HTERT RPE-1 (cell line): Measurements from ENCODE around the gene ZNF772.
"Not testable (repeated sequence)": the region's sequence is repeated elsewhere in the genome, so short reads cannot be mapped to it uniquely, and the experiment has no call there.

Source experiments
- in situ Hi-C: fragments of 300-500 bp; cut with MboI; formaldehyde crosslinking; loops from 4 replicates; pipeline ENCODE4 v1.14.3; 2020; ENCODE audit warnings: low sequenced_read_pairs

ZNF772 gene

DNA sequence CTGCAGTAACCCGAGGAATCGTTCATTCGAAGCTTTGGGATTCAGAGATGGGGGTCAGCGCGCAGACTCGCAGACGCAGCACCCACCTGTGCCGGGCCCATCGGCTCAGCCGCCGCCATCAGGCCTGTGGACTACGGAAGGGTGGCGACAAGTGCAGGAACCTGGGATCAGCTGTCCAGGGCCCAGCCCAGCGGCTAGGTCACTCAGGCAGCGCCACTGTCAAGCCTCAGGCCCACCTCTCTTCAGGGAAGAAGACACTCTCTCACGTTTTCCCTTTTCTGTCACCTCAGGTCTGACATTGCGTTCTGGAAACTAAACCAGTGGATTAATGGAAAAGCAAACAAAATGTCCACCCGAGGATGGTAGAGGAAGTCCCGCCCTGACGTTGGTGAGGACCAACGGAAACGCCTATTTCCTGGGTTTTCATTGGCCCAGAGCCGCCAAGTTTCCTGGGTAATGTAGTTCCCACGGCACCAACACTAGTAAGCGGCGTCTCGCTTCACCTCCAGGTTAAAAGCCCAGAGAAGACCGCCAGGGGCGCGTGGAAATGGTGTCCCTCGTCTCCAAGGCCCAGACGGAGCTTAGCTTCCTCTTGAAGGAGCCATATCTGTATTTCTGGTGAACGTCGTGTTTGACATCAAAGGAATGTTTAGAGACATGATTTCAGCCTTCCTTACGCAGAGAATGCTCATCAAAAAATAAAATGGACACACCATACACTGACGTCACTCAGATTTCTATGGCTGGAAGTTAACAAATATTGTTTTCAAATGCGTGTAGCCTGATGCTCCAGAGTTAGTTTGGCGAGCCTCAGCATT, at the start of gene ZNF772:
ZNF772 (minus strand) TSS at position 376 of the 818 bp plus-strand sequence; CDS start at position 119, 257 bp downstream.
- in situ Hi-C loops, result no loop called here

DNA sequence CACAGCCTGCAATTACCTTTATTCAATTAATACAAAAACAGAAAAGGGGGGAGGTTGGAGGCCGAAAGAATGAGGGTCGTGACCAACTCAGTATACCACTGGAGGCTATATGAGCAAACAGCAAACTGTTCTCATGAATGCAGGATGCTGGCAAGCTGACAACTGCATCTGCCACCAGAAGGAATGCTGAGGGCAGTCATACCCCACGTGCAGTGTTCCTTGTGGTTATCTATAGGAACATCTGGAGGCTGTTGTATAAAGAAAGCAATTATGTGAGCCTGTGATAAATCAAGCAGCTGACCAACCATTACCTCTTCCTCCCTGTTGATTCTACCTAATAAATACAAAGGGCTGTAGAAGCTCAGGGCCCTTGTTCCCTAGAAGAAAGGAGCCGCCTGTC, 40.7 kb upstream of the ZNF772 start:
- in situ Hi-C loops, result not testable (repeated sequence)

DNA sequence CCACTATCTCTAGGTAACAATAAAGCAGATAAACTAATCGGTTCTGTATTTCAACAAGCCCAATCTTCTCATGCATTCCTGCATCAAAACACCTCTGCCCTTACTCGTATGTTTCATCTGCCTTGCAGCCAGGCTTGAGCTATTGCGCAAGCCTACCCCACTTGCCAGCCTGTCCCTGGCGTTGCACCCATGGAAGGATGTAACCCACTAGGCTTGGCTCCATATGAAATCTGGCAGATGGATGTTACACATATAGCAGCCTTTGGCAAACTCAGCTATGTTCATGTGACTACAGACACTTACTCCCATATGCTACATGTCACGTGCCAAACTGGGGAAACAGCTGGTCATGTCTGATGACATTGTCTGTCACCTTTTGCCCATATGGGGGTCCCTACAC, 37.9 kb upstream of the ZNF772 start:
- in situ Hi-C loops, result no loop called here

DNA sequence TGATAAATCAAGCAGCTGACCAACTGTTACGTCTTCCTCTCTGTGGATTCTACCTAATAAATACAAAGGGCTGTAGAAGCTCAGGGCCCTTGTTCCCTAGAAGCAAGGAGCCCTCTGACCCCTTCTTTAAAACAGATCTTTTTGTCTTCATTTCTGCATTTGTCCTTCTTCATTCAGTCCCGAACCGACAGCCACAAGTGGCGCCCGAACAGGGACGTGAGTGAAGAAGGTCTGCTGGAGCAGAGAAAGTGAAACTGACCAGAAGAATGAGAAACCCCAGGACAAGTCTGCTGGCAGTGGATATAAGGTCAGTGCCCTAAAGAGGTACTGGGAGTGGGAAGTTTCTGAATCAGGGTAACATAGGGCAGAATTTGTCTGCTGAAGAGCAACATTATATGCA, 35.5 kb upstream of the ZNF772 start:
- in situ Hi-C loops, result no loop called here

DNA sequence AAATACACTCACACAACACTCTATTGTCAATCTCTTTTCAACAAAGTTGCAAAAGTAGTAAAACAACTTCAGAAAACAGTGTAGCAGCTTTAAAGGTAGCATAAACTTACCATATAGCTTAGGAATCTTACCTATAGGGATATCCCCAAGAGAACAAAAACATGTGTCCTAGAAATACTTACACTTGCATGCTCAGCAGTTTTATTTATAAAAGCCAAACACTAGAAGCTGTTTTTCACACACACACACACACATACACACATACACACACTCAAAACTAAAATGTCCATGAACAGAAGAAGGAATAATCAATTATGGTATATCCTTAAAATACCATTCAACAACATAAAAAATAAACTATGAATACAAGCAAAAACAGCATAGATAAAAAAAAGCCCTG, 34.1 kb upstream of the ZNF772 start:
- in situ Hi-C loops, result no loop called here

DNA sequence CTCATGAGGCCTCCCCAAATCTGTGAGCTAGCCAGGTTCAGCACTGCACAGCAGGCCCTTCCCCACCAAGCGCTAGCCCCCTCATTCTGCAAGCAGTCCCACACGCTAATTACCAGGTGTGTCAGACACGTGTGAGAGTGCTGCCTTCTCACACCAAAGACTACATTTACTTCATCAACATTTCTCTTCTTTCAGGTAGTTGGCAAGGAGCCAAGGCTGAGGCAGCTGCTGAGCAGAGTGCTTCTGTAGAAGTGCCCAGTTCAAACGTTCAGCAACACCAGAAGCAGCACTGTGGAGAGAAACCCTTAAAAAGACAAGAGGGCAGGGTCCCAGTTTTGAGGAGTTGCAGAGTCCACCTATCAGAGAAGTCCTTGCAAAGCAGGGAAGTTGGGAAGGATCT, 28.8 kb upstream of the ZNF772 start:
- in situ Hi-C loops, result no loop called here

DNA sequence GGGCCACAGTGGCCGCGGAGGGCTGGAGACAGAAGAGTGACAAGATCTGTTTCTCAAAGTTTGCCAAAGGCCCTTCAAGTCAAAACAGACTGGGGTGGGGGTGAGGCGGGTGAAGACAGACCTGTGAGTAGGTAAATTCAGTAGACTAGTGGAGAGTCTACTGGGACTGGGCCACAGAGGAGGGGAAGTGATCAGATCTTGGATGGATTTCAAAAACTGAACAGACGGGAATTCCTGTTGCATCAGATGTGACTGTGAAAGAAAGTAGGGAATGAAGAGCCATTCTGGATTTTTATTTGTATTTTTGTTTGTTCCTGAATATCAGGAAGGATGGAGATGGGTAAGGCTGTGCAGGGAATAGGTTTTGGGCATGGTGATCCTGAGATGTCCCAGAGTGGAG, 23.0 kb upstream of the ZNF772 start:
- in situ Hi-C loops, result not testable (repeated sequence)

DNA sequence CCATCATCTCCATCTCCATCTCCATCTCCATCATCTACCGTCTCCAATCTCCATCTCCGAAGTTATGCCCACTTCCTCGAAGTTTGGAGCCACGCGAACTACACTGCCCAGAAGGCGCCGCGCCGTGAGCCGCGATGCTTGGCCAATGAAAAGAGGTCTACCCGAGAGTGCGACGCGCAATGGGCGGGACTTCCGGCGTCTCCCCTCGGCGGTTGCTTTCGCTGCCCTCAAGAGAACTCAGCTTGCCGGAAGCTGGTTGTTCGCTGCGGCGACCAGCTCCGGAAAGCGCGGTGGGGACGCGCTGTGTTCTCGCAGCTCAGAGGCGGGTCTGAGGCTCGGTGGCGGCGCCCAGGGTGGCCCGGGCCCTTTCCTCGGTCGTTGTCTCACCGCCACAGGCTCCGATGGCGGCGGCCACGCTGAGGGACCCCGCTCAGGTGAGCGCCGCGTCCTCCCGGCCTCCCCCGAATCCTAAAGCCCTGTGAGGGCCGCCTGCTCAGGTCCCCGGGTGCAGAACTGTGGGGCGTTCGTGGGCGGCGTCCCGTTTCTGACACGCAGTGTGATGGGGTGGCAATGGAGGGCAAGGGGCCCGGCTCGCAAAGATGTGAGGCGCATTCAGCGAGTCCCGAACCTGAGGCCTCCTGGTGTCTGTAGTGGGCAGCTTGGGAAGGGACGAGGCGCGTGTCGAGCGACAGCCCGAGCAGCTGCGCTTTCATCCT, 22.5 kb upstream of the ZNF772 start, which contains the start of gene ZNF773:
ZNF773 (plus strand) TSS at position 259 of the 716 bp plus-strand sequence; CDS start at position 402, 143 bp downstream.
- in situ Hi-C loops, result not testable (repeated sequence)

DNA sequence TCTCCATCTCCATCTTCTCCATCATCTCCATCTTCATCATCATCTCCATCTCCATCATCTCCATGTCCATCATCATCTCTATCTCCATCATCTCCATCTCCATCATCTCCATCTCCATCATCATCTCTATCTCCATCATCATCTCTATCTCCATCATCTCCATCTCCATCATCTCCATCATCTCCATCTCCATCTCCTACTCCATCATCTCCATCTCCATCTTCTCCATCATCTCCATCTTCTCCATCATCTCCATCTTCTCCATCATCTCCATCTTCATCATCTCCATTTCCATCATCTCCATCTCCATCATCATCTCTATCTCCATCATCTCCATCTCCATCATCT, 21.9 kb upstream of the ZNF772 start:
- in situ Hi-C loops, result not testable (repeated sequence)

DNA sequence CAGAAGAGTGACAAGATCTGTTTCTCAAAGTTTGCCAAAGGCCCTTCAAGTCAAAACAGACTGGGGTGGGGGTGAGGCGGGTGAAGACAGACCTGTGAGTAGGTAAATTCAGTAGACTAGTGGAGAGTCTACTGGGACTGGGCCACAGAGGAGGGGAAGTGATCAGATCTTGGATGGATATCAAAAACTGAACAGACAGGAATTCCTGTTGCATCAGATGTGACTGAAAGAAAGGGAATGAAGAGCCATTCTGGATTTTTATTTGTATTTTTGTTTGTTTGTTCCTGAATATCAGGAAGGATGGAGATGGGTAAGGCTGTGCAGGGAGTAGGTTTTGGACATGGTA, 10.9 kb upstream of the ZNF772 start:
- in situ Hi-C loops, result not testable (repeated sequence)

DNA sequence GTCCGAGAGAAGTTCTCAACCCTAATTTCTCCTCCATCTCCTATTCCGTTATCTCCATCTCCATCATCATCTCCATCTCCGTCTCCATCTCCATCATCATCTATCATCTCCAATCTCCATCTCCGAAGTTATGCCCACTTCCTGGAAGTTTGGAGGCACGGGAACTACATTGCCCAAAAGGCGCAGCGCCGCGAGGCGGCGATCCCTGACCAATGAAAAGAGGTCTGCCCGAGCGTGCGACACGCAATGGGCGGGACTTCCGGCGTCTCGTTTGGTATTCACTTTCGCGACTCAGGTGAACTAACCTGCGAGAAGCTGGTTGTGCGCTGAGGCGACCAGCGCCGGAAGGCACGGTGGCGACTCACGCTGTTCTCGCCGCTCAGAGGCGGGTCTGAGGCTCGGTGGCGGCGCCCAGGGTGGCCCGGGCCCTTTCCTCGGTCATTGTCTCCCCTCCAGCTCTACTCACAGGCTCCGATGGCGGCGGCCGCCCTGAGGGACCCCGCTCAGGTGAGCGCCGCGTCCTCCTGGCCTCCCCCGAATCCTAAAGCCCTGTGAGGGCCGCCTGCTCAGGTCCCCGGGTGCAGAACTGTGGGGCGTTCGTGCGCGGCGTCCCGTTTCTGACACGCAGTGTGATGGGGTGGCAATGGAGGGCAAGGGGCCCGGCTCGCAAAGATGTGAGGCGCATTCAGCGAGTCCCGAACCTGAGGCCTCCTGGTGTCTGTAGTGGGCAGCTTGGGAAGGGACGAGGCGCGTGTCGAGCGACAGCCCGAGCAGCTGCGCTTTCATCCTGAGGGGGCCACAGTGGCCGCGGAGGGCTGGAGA, 10.3 kb upstream of the ZNF772 start, which contains the start of gene ZNF419:
ZNF419 (plus strand) TSS at position 274 of the 822 bp plus-strand sequence; CDS start at position 475, 201 bp downstream.
- in situ Hi-C loops, result not testable (repeated sequence)

DNA sequence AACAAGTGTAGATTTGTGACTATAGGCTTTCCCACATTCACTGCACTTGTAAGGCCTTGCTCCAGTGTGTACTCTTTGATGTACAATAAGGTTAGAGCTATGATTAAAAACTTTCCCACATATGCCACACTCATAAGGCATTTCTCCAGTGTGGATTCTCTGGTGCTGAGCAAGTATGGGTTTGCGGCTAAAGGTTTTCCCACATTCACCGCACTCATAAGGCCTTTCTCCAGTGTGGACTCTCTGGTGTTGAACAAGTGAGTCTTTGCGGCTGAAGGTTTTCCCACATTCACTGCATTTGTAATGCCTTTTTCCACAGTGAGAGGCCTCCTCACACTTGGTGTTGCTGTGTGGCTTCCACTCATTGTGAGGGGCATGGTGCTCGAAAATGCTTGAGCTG, 3.7 kb downstream of the ZNF772 start:
- in situ Hi-C loops, result no loop called here

DNA sequence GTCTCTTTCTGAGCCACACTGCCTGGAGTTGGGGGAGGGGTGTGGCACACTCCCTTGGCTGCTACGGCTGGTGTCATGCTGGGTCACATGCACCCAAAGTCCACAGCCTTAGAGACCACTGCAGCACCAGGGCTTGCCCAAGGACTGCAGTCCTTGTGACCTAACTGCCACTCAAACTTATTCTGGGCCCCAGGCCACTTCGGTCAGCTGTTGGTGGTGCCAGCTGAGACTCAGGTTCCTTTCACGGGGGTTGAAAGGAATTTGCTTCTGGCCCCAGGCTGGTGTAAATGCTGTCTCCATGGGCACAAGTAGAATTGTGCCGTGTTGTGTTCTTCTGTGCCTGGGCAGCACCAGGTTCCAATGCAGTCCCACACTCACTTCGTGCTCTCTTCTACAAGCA, 10.9 kb downstream of the ZNF772 start:
- in situ Hi-C loops, result no loop called here

DNA sequence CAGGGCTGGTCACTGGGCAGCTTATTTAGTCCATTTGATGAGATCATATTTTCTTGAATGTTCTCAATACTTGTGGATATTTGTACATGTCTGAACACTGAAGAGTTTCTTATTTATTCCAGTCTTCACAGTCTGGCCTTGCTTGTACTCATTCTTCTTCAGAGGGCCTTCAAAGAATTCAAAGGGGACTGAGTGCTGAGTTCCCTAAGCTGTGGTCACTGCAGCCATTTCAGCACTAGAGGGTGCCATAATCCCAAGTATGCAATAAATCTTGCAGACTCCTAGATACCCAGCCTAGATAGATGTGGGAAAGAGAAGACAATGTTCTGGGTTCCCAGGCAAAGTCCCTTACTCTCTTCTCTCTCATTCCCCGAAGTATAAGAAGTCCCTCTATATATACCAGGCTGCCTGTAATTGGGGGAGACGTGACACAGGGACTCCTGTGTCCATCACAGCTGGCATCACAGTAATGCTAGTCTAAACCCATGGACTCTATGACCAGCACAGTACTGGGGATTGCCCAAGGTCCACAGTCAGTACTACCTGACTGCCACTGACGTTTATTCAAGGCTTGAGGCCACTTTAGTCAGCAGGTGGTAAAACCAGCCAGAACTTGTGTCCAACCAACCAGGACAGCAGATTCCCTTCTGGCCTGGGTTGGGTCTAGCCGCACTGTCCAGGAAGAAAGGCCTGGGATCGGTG, 11.5 kb downstream of the ZNF772 start:
- in situ Hi-C loops, result no loop called here

DNA sequence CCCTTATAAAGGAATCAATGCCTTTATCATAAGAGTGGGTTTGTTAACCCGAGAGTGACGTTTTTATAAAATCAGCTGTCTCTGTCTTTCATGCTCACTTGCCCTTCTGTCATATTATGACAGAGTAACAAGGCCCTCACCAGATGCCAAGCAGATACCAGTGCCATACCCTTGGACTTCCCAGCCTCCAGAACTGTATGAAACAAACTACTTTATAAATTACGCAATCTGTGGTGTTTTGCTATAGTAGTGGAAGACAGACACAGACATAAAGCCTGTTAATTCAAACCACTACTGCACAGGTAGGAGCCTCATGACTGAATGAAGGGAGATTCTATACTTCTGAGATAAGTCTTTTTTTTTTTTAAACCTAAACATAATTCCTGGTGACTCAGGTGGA, 25.1 kb downstream of the ZNF772 start:
- in situ Hi-C loops, result no loop called here

DNA sequence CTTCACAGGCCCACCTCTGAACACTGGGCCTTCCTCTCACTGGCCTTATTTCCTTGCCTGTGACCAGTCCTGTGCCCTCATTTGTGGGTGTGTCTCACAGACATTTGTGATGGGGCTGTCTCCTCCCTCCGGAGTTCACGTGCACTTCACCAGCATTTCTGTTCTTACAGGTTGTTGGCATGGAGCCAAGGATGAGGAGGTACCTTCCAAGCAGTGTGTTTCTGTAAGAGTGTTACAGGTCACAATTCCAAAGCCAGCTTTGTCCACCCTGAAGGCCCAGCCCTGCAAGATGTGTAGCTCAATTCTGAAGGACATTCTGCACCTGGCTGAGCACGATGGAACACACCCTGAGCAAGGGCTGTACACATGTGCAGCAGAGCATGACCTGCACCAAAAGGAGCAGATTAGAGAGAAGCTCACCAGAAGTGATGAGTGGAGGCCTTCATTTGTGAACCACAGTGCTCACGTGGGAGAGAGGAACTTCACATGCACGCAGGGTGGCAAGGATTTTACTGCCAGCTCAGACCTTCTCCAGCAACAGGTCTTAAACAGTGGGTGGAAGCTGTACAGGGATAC, 34.2 kb downstream of the ZNF772 start:
- in situ Hi-C loops, result no loop called here

DNA sequence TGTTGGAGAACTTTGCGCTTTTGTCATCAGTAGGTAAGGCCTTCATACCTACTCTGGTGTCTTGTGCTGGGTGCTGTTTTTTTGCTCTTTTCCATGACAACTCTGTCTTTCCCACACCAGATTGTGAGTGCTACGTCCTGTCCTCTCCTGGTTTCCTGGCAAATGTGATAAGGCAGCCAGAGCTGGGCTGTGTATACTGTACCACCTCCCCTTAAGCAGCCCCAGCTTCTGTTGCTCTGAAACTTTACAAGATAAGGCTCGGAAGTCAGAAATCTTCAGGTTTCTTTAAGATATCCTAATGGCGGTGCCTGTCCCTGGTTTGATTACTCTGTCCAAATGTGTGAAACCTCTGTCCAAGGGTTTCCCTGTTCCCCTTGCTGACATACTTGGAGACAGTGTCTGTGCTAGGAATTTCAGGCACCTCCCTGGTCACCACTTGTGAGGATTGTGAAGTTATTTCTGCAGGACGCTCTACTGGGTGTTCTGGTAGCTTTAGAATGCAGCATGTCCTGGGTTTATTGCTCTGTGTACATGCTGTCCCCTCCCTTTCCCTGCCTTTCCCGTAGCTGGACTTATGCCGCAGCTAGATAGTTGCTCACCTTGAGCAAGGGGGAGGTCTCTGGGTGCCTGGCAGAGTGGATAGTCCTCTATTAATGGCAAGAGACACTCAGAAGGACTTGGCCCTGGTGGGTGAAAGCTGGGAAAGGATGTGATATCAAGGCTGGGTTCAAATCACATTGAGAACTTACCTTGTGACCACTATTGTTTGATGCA, 35.2 kb downstream of the ZNF772 start:
- in situ Hi-C loops, result no loop called here

DNA sequence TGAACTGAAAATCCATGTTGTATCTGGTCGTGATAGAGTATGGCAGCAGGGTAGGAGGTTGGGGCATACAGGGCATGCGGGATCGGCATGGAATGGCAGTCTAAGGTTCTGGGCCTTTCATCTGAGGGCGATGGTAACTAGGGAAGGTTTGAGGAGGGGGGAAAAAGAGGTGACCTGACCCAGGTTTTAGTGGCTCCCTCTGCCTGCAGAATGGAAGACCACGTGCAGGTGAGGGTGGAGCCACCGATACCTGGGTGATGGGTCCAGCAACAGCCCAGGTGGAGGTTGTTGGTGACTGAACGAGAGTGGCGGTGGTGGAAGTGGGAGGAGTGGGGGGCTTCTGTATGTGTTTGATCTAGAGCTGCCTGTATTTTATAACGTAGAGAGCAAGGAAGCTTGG, 38.4 kb downstream of the ZNF772 start:
- in situ Hi-C loops, result no loop called here

DNA sequence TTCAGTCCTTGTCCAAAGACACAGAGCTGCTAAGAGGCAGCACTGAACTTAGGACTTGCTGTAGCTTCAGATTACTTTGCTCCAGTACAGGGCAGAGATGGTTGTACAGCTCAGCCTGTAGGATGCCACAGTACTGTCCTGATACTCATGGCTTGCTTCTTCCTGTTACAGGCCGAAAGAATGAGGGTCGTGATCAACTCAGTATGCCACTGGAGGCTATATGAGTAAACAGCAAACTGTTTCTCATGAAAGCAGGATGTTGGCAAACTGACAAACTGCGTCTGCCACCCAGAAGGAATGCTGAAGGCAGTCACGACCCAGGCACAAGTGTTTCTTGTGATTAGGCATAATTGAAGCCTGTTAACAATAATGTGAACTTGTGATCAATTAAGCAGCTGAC, 39.4 kb downstream of the ZNF772 start:
- in situ Hi-C loops, result no loop called here

DNA sequence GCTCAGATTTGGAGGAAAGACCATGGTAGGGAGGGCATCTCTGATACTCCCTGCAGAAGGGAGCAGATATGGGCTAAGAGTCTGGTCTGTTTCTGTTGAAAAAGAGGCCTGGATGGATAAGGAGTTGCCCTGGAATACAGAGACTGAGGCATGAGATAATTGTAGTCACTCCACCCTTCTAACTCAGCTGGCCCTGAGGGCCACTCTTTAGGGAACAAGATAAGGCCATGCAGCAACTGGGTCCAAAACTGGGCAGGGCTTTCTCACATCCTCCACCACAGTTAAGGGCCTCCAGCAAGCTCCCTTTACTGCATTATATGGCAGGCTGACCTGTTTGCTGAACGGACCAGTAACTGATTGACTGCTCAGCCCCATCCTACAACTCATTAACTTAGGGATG, 40.9 kb downstream of the ZNF772 start:
- in situ Hi-C loops, result no loop called here
